Activated CD4-positive, alpha-beta T cell treated with anti-CD3 and anti-CD28 coated beads, Interleukin-2, amount 50 U/mL, for 1 hour (primary cell): Measurements from ENCODE around the gene RALGDS.
A peak's percentile ranks its signal among the peaks of the same experiment; 100 is the strongest.
"Not testable (repeated sequence)": the region's sequence is repeated elsewhere in the genome, so short reads cannot be mapped to it uniquely, and the experiment has no call there.

Experiments
- DNase-seq: peaks from one replicate; pipeline ENCODE4 v3.0.0-alpha.2; 2020

The RALGDS gene

DNA sequence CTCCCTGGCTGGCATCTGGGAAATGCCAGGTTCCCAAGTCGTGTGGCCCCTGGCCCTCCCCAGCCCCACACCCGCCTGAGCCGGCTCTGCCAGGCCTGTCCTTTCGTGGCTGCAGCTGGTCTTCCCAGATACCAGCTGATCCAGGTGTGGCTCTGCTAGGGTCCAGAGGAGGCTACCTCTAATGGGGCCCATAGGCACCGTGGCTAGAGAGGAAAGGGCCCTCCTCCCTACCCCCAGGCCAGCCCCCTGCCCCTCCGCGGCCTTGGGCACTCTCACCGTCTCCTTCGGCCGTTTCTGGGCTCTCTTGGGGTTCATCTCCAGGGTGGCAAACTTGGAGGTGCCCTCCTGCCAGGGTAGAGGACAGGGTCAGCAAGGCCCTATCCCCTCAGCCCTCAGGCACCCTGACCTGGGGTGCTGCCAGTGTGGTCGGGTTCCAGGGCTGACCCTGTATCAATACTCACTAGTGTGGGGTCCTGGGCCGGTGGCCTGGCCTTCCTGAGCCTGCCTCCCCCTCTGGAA lies 17.0 kb downstream of the RALGDS start:
- DNase-seq, result no peak

DNA sequence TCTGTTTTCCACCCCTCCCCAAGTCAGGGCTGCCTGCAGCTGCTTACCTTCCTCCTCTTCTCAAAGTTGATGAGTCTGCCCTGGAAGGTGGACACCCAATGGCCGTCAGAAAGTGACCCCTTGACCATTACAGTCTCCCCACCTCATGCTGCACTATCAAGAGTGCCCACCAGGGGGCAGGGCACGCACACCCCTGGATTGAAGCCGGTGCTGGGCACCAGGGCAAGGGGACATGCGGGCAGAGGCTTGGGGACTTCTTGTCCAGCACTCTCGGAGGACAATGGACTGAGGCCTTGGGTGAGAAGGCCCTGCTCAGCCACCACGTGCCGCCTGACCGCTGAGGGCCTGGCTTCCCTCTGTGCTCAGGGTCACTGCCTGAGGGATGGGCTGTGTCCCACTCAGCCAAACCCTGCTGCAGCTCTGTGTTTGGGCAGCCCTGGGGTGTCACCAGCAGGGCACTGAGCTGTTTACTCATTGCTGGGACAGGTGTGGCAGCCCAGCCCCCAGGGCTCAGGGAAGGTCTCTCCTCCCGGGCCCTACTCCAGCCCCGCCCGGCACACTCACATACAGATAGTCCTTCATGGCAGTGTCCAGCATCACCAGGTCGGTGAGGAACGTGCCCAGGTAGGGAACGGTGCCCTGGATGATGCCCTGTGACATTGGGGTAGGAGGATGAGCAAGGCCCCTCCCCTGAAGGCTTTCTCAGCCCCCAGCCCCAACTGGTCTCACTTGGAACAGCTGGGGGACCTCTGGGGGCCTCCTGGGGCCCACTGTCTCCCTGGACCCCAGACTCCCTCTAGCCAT lies 17.7 kb downstream of the RALGDS start:
- DNase-seq, result peak; percentile 50

DNA sequence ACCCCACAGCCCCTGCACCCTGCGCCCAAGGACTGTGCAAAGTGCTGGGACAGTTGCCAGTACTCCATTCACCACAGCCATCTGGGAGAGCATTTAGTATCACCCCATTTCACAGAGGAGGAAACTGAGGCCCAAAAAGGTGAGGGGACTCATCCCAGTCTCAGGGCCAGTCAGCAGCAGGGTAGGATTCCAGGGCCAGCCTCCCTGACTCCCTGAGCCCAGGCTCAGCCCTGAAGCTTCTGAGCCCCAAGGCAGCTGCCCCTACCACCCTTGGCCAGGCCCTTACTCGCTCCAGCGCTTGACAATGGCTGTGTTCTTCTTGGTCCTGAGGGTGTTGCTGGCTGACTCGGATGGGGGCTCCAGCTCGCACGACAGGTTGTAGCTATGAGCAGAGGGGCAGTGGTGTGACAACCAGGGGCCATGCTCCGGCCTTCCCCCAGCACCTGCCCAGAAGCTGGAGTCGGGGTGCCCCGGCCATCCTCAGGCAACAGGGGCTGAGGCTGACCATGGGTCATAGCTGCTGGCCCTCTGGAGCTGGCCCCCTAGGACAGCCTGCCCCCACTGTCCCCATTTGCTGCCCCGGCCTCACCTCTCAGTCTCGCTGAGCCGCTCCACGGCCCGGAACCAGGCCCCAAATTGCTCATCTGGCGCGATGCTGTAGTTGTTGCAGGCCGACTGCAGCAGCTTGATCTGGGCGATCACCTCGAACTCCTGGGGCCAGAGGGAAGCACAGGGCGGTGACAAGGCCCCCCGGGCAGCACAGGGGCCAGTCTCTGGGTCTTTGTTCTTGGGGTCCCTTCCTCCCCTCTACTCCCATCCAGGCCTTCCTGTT lies 18.6 kb downstream of the RALGDS start:
- no peak for DNase-seq

DNA sequence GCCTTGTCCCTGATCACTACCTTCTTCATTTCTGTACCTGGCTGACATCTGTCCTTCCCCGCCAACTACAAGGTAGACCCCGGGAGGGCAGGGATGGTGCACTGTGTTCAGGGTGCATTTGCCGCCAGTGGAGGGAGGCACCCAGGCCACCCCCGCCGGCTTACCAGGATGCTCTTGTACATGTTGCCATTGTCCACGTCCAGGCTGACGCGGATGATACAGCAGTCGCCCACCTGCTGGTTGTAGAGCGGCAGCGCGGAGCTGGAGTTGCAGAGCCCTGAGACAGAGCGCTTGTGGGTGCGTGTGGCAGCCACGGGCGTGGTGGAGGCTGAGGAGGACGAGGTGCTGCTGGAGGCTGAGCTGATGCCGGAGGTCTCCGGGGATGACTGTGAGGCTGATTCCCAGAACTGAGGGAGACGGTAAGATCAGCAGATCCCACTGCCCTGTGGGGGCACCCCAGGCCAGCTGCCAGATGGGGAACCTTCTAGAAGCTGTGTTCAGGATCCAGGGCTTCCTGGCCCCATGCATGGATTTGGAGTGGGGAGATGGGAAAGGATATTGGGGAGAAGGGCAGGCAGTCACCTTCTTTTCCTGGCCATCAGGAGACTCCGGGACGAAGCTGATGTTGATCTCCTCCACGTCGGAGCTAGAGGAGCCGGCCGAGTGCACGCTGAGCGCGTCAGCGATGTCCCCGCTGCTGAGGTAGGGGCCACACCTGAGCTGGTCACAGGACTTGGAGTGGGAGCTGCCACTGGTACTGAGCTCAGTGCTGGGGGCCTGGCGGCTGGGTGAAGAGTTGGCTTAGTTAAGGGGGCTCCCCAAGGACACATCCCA lies 19.5 kb downstream of the RALGDS start:
- DNase-seq, result no peak

DNA sequence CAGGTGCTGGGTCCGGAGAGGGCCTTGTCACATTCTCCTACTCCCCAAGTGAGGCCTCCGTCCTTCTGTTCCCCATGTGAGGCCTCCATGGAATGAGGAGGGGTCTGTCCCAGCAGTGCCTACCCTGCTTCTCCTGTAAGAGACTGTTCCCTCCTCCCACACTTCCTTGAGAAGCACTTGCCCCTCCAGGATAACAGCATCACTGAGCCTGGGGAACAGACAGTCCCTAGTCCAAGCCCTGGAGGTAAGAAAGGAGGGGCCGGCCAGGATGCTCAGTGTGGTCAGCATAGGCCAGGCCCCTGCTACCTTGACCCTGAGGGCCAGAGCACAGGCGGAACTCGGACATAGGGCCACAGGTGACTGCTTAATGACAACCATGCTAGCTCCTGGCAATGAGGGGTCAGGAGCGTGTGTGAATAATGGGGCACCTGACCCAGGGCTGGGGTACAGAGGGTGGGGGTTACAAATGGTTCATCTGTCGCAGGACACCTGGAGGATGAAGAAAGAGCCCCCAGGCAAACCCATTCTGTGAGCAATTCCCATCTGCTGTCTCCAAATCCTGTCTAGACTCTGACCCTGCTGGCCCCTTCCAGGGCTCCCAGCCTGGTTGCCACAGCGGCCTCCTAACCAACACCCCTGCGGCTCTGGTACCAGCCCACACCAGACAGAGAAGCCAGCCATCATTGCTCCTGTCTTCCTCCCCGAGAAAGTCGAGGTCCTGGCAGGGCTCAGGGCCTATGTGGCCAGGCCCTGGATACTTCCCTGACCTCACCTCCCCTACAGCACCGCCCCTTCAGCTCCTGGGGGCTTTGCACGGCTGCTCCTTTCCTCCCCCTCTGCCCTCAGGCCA lies 20.3 kb downstream of the RALGDS start:
- no peak for DNase-seq

DNA sequence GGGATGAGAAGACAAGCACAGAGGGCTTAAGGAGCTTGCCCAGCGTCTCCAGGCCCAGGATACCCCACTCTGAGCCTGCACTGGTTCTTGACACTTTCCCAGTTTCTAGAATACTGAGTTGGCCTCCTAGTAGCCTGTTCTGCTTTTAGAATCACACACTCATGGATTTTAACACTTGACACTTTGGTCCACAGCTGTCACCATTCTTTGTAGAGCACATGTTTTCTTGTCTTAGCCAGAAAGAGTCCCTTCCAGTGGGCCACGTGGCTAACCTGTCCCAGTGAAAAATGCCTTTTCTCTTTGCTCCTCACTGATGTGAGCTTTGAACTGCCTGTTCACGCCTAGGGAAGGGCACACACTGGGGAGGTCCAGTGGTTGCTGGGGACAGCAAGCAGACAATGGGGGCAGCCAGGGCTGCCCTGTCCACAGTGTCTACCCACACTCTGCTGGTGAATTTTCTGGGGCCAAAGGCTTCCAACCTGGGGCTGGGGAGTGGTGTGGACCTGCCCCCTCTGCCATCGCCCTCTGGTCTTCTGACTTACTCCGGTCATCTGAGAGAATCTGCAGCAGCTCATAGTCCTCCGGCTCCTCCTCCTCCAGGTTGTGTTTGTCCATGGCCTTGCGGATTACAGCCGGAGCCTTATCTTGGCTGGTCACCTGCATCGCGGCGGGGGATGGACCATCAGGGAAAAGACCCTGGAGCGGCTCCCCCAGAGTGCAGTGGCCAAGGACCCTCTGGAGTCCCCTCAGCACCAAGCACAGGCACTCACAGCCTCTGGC lies 21.1 kb downstream of the RALGDS start:
- DNase-seq, result no peak

DNA sequence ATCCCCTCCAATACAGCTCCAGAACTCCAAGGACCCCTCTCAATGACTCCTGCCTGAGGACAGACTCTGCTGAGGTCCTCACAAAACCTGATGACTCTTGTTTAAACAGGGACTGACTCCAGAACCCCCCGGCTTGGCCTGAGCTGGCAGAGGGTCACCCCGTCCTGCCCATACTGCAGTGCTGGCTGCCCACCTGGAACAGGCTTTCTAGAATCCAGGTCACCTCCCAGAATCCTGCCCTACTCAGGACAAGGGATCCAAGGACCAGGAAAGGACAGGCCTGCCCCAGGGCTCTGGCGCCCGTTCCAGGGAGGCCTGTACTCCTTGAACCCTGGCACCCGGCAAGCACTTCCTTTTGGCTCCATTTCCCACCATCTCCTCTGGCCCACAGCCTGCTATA lies 22.2 kb downstream of the RALGDS start:
- DNase-seq, result no peak

DNA sequence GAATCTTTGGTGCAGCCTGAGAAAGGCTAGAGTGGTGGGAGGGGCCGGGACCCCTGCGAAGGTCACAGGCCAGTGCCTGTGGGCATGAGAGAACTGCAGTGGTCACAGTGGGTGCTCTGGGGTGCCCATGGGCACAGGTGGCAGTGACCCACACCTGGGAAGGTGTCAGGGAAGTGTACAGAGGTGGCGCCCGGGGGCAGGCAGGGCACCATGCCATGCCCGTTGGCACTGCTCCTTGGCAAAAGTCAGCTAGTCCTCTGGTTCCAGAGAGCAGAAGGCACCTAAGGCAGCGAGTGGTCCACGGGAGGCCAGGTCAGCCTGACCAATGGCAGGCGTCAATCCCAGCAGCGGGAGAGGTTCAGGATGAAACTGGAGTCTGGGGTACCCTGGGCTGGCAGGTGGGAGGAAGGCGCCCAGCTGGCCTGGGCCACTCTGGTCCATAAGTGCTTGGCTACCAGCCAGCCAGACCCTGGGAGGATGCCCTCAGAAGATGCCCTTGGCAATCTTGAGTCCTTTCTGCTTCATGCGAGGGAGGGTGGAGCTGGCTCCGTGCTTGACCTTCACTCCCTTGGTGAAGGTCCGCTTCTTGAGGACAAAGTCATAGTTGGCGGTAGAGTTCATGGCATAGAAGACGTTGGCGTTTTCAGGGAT lies 22.8 kb downstream of the RALGDS start:
- no peak for DNase-seq

DNA sequence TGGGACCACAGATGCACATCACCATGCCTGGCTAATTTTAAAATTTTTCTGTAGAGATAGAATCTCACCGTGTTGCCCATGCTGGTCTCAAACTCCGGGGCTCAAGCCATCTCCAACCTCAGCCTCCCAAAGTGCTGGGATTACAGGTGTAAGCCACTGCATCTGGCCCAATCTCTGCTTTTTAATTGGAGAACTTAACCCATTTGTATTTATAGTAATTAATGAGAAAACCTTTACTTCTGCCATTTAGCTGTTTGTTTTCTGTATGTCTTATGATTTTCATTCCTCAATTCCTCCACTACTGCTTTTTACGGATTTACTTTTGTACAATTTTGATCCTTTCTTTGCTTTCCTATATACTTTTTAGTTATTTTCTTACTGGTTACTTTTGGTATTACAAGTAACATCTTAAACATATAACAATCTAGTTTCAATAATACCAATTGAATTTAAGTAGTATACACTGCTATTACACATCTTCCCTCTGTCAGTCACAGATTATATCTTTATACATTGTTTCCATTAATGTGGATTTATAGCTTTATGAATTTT lies 26.1 kb downstream of the RALGDS start:
- DNase-seq, result no peak

DNA sequence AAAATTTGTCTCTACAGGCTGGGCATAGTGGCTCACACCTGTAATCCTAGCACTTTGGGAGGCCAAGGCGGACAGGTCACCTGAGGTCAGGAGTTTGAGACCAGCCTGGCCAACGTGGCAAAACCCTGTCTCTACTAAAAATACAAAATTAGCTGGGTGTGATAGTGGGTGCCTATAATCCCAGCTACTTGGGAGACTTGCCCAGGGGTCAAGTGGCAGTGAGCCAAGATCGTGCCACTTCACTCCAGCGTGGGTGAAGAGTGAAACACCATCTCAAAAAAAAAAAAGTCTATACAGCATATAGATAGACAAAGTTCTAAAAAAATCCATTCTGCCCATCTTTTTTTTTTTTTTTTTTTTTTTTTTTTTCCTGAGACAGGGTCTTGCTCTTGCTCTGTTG lies 26.7 kb downstream of the RALGDS start:
- DNase-seq, result not testable (repeated sequence)

DNA sequence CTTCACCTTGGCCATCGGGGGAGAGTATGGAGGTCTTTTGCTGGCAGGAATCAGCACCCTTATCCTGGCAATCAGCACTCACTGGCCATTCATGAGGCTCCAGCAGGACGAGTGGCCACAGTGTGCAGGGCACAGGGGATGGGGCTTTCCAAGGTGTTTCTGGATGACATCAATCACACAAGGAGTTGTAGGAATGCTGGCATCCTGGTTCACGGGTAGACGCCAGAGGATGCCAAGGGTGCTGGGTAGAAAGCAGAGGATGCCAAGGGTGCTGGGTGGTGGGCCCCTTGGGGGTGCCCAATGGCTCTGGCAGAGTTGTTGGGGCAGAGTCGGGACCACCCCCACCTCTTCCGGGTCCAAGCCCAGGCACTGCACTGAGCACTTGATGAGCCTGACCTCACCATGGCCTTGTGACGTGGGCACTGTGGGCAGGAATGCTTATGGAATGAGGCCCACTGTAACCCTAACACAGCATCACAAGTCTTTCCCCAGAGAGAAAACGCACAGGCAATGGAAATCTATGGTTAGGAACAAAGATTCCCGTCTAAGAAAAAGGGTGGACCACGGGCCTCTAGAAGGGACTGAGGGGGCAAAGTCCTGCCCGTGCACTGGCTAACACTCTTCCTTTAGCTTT lies 30.2 kb downstream of the RALGDS start:
- no peak for DNase-seq

DNA sequence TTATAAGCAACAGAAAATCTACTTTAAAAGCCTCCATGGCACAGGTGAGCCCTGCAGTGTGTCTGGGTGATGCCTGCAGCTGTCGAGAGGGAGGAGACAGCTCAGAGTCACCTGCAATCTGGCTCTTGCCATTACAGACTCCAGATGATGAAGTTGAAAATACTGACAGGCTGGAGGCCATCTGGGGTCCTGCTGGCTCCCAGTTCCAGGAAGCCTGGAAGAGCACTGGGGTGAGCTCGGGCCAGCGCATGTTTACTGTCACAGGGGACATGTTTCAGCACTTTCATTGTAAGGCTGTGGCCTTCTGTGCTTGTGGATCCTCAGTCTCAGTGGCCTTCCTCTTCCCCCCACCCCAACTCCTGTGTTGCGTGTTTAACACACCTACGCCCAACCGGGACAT lies 30.9 kb downstream of the RALGDS start:
- no peak for DNase-seq

DNA sequence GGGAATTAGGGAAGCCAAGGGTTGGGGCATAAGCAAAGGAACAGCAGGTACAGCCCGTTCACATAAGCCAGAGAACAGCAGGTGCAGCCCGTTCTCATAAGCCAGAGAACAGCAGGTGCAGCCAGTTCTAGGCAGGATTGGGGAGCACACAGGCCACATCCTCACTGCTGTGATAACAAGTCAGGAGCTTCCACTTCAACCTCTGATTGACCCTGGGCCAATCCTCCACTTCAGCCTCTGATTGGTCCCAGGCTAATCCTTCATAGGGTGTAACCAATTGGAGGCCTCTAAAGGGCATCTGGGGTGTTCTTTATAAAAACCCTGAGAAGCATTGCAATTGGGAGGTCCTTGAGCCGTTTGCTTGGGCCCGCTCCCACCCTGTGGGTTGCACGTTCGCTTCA lies 31.8 kb downstream of the RALGDS start:
- no peak for DNase-seq

DNA sequence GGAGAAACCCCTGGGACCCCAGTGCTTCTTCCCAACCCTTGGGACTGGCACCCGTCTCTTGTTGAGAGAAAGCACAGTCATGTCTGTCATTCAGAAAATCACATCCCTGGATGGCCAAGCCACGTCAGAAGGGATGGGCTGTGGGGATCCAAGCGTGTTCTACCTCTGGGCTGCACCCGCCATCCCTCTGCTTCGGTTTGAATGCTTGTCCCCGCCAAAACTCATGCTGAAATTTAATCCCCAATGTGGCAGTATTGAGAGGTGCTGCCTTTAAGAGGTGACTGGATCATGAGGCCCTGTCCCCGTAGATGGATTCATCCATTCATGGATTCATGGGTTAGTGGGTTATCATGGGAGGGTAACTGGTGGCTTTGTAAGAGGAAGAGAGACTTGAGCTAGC lies 32.3 kb downstream of the RALGDS start:
- no peak for DNase-seq

DNA sequence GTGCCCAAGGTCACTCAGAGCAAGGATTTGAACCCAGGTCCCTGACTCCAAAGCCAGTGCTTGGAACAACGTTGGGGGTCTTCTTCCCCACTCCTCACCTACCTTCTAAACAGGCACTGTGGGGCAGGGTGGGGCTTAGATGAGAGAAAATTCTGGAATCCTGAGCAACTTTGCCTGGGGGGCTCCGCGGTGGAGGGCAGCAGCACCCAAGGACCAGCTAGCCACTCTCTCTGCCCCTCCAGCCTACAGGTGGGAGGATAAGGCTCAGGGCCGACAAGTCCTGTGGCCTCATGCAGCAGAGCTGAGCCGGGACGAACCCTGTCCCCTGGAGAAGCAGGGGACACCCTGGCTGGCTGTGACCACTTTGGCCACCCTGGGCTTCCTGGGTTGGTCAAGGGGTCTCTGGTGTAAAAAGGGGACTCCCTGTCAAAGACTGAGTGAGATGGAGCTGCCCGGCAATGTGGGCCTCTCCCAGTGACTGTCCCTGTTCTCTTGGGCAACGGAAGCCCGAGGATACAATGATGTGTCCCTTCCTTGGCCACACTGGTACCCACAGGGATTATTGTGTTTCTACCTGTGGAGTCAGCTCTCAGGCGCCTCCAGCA lies 32.8 kb downstream of the RALGDS start:
- DNase-seq, result no peak

DNA sequence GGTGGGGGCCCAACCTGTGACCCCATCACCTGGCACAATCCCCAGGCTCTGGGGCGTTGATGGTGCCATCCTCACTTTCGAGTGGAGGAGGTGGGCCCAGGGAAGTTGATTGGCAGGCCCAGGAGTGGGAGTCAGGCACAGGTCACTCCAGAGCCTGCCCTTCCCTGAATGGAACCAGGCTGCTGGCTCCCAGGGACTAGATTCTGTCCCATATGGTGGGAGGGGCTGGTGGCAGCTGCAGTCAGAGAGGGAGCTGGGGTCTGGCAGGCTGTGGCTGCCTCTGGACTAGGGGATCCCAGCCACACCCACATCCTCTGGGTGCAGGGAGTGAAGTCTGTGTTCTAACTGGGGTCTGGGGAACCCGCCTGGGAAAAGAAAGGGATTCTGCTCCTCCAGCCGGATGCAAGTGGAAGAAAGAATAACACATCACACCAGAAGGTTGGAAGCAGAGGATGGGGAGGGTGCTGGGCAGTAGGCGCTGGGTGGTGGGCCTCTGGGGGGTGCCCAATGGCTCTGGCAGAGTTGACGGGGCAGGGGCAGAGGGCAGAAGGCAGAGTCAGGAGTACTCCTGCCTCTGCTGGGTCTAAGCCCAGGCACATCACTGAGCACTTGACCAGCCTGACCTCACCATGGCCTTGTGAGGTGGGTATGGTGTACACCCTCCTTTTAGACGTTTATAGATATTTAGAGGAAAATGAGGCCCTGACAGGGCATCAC lies 33.5 kb downstream of the RALGDS start:
- DNase-seq, result no peak

DNA sequence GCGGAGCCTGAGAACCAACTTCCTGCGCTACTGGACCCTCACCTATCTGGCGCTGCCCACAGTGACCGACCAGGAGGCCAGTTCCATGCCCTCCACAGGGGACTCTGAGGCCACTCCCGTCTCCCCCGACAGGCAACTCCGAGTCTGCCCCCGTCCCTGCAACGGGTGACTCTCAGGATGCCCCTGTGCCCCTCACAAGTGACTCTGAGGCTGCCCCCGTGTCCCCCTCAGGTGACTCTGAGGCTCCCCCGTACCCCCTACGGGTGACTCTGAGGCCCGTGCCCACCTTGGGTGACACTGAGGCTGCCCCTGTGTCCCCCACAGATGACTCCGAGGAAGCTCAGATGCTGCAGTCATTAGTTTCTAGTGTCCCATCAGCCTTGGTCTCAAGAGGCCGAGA lies 34.1 kb downstream of the RALGDS start:
- DNase-seq, result no peak

DNA sequence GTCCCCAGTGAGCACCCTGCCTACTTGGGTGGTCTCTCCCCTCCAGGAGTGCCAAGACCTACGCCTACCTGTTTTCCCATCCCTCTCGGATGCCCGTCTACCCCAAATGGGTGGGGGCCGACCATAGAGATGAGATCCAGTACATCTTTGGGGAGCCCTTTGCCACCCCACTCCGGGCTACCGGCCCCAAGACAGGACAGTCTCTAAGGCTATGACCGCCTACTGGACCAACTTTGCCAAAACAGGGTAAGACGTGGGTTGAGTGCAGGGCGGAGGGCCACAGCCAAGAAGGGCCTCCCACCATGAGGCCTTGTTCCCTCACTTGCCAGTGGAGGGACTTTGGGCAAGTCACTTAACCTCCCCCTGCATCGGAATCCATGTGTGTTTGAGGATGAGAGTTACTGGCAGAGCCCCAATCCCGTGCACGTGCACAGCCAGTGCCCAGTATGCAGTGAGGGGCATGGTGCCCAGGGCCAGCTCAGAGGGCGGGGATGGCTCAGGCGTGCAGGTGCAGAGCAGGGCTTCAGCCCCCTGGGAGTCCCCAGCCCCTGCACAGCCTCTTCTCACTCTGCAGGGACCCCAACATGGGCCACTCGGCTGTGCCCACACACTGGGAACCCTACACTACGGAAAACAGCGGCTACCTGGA lies 34.7 kb downstream of the RALGDS start:
- DNase-seq, result not testable (repeated sequence)
